ENCODE results near the gene BNIP3.

Gene BNIP3

DNA sequence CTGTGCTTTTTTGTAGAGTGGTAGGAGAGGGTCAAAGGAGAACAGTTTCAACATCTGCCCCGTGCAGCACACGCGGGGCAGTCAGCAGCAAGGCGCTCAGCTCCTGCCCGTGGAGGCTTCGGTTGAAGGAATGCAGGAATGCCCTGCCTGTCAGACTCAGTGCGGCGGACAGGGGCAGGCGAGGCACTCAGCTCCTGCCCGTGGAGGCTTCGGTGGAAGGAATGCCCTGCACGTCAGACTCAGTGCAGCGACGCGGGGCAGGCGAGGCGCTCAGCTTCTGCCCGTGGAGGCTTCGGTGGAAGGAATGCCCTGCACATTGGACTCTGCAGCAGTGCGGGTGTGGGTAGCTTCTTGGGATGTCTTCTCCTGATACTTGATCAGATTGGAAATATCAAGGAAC lies 43.9 kb downstream of the BNIP3 start:
- Histone ChIP-seq H3K36me3 (ENCODE audit: control insufficient read depth, insufficient read depth, low read length) (peaks cover 57% of the 10 kb centered on the region), H3K27ac (ENCODE audit: low read depth, low read length) (no peak overlapping the region), H3K4me1 (ENCODE audit: control insufficient read depth, insufficient read depth, low read length) (peaks cover 14% of the 10 kb centered on the region; the same call in 1 of the 2 replicates), H3K9me3 (ENCODE audit: control insufficient read depth, insufficient read depth, low read depth, low read length) (peaks cover 5% of the 10 kb centered on the region; the same call in 1 of the 2 replicates), H3K9ac (ENCODE audit: low read length) (no peak overlapping the region), H3K4me3 (ENCODE audit: low read depth, low read length) (no peak overlapping the region), H3K27me3 (ENCODE audit: control insufficient read depth, insufficient read depth, low read length) (no peaks in the 10 kb centered on the region)

DNA sequence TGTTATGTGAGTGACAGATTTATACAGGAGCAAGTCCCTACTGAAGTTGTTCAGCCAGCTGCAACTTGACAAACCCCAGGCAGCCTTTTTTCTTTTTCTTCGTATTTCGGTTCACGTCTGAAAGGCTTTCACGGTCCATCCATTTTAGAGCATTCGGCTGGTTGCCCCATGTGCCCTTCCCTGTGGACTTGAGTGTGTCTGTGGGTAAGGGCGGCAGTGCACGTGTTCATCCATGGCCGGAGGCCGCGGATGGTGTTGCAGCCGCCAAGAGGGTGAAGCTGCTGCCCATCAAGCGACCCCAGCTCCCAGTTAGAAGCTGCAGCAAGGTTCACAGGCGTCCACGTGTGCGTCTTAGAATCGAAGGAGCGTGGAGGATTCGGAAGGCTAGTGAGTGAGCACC lies 45.0 kb downstream of the BNIP3 start:
- H3K36me3 ChIP-seq (ENCODE audit: control insufficient read depth, insufficient read depth, low read length), result peaks cover 57% of the 10 kb centered on the region
- no peak overlapping the region for H3K27ac ChIP-seq (ENCODE audit: low read depth, low read length)
- peaks cover 14% of the 10 kb centered on the region; the same call in 1 of the 2 replicates for H3K4me1 ChIP-seq (ENCODE audit: control insufficient read depth, insufficient read depth, low read length)
- H3K27me3 ChIP-seq (ENCODE audit: control insufficient read depth, insufficient read depth, low read length), result no peaks in the 10 kb centered on the region
- H3K9me3 ChIP-seq (ENCODE audit: control insufficient read depth, insufficient read depth, low read depth, low read length), result peaks cover 5% of the 10 kb centered on the region; the same call in 1 of the 2 replicates
- H3K4me3 ChIP-seq (ENCODE audit: low read depth, low read length), result no peak overlapping the region
- H3K9ac ChIP-seq (ENCODE audit: low read length), result no peak overlapping the region

DNA sequence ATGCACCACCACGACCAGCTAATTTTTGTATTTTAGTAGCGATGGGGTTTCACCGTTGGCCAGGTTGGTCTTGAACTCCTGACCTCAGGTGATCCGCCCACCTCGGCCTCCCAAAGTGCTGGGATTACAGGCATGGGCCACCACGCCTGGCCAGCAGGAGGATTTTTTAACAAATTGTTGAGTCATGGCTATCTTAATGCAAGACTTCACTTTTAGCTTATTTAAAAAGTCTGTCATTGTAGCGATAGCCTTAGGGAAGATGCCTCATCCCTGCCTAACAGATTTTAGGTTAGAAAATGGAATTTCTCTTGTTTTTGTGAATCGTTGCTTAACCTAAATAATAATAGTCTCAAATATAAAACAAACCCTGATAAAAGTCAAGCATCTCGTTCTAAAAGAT lies 45.4 kb downstream of the BNIP3 start:
- H3K27me3 ChIP-seq (ENCODE audit: control insufficient read depth, insufficient read depth, low read length), result no peaks in the 10 kb centered on the region
- no peak overlapping the region for H3K27ac ChIP-seq (ENCODE audit: low read depth, low read length)
- no peak overlapping the region for H3K4me3 ChIP-seq (ENCODE audit: low read depth, low read length)
- H3K4me1 ChIP-seq (ENCODE audit: control insufficient read depth, insufficient read depth, low read length), result peaks cover 18% of the 10 kb centered on the region; the same call in 1 of the 2 replicates
- no peak overlapping the region for H3K9ac ChIP-seq (ENCODE audit: low read length)
- peaks cover 5% of the 10 kb centered on the region; the same call in 1 of the 2 replicates for H3K9me3 ChIP-seq (ENCODE audit: control insufficient read depth, insufficient read depth, low read depth, low read length)
- peaks cover 52% of the 10 kb centered on the region for H3K36me3 ChIP-seq (ENCODE audit: control insufficient read depth, insufficient read depth, low read length)

DNA sequence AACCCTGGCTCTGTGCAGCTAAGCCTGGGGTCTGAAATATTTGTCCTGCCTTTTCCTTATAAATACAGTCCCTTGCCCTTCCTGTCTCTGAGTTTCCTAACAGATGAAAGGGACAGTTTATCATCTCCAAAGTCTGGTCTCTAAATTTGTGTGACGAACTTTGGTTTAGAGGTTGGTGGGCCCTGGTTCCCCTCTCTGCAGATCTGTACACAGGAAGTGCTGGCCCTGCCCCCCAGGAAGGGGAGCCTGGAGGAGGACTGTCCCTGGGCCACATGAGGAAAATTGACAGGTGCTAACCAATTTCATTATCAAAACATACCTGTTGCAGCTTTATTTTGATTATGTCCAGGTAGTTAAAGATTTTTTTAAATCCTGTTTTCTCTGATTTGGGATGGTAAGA lies 46.5 kb downstream of the BNIP3 start:
- H3K4me1 ChIP-seq (ENCODE audit: control insufficient read depth, insufficient read depth, low read length), result peaks cover 28% of the 10 kb centered on the region
- peaks cover 5% of the 10 kb centered on the region; the same call in 1 of the 2 replicates for H3K9me3 ChIP-seq (ENCODE audit: control insufficient read depth, insufficient read depth, low read depth, low read length)
- H3K4me3 ChIP-seq (ENCODE audit: low read depth, low read length), result no peak overlapping the region
- no peak overlapping the region for H3K27ac ChIP-seq (ENCODE audit: low read depth, low read length)
- H3K9ac ChIP-seq (ENCODE audit: low read length), result no peak overlapping the region
- H3K36me3 ChIP-seq (ENCODE audit: control insufficient read depth, insufficient read depth, low read length), result peaks cover 42% of the 10 kb centered on the region
- no peaks in the 10 kb centered on the region for H3K27me3 ChIP-seq (ENCODE audit: control insufficient read depth, insufficient read depth, low read length)

DNA sequence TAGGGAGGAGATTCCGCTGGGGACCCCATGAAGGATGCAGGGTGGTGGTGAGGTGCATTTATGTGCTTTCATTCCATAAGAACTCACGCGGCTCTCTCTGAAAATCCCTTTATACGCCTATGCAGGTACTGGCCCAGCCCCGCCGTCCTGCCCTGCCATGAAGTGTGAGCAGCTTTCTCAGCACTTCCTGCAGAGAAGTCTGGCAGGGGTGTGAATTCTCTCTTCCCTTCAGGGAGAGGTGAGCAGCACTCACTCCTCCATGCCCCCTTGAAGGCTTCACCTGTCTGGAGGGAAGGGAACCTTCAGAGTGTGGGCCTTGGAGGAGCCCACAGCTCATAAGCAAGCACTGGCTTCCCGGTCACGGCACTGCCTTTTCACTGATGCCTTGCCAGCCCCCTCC lies 47.0 kb downstream of the BNIP3 start:
- Histone ChIP-seq H3K9ac (ENCODE audit: low read length) (no peak overlapping the region), H3K36me3 (ENCODE audit: control insufficient read depth, insufficient read depth, low read length) (peaks cover 38% of the 10 kb centered on the region)

DNA sequence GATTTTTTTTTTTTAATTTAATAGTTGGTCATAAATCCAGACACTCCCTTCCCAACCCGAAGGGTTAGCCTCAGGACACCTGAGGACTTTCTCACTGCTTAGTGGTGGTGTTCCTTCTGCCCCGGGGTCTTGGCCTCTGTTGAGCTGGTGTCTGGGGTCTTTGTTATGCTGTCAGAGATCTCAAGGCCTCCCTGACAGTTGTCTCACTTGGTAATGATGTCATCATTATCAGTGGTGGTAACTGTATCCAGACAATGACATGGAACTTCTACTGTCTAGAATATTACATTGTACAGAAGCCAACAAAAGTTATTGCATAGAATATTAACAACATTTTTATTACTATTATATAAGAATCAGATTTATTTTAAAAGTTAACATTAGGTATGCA lies 48.0 kb downstream of the BNIP3 start:
- Histone ChIP-seq H3K9me3 (ENCODE audit: control insufficient read depth, insufficient read depth, low read depth, low read length) (peaks cover 5% of the 10 kb centered on the region; the same call in 1 of the 2 replicates), H3K4me3 (ENCODE audit: low read depth, low read length) (no peak overlapping the region), H3K27ac (ENCODE audit: low read depth, low read length) (no peak overlapping the region), H3K27me3 (ENCODE audit: control insufficient read depth, insufficient read depth, low read length) (no peaks in the 10 kb centered on the region), H3K9ac (ENCODE audit: low read length) (no peak overlapping the region), H3K4me1 (ENCODE audit: control insufficient read depth, insufficient read depth, low read length) (peaks cover 44% of the 10 kb centered on the region), H3K36me3 (ENCODE audit: control insufficient read depth, insufficient read depth, low read length) (peaks cover 41% of the 10 kb centered on the region)

More for the DNA sequence above, 47.0 kb downstream of the BNIP3 start:
- no peak overlapping the region for H3K27ac ChIP-seq (ENCODE audit: low read depth, low read length)
- H3K9me3 ChIP-seq (ENCODE audit: control insufficient read depth, insufficient read depth, low read depth, low read length), result peaks cover 5% of the 10 kb centered on the region; the same call in 1 of the 2 replicates
- no peak overlapping the region for H3K4me3 ChIP-seq (ENCODE audit: low read depth, low read length)
- H3K27me3 ChIP-seq (ENCODE audit: control insufficient read depth, insufficient read depth, low read length), result no peaks in the 10 kb centered on the region
- H3K4me1 ChIP-seq (ENCODE audit: control insufficient read depth, insufficient read depth, low read length), result peaks cover 33% of the 10 kb centered on the region

DNA sequence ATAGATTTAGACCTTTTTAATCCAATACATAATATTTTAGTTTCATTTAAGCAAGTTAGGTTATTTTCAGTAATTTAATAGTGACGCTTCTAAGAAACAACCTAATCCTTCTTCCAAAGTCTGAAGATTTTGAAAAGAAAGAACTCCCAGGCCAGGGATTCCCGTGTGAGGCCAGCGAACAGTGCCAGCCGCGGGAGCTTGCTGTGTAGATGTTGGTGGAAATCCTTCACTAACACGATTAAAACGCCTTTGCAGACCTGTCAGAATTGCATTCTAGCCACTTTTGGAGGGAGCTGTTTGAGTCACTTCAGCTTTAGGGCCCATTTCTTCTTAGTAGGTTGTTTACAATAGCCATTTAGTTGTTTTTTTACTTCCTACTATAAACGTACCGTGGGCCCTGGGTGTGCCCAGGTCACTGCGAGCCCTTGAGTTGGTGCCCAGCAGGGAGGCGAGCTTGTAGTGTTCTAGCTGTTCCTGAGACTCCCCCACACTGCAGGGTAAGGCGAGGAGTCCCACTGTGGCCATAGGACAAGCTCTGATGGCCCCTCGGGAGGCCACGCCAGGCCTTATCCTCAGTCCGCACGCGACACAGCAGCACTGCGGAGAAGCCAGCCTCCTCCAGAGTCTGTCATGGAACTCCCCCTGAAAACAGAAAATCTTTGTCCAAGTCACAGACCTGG lies 48.6 kb downstream of the BNIP3 start:
- Histone ChIP-seq H3K4me3 (ENCODE audit: low read depth, low read length) (no peak overlapping the region), H3K27ac (ENCODE audit: low read depth, low read length) (no peak overlapping the region), H3K4me1 (ENCODE audit: control insufficient read depth, insufficient read depth, low read length) (peaks cover 49% of the 10 kb centered on the region), H3K9me3 (ENCODE audit: control insufficient read depth, insufficient read depth, low read depth, low read length) (peaks cover 5% of the 10 kb centered on the region; the same call in 1 of the 2 replicates), H3K36me3 (ENCODE audit: control insufficient read depth, insufficient read depth, low read length) (peaks cover 36% of the 10 kb centered on the region), H3K9ac (ENCODE audit: low read length) (no peak overlapping the region), H3K27me3 (ENCODE audit: control insufficient read depth, insufficient read depth, low read length) (no peaks in the 10 kb centered on the region)

DNA sequence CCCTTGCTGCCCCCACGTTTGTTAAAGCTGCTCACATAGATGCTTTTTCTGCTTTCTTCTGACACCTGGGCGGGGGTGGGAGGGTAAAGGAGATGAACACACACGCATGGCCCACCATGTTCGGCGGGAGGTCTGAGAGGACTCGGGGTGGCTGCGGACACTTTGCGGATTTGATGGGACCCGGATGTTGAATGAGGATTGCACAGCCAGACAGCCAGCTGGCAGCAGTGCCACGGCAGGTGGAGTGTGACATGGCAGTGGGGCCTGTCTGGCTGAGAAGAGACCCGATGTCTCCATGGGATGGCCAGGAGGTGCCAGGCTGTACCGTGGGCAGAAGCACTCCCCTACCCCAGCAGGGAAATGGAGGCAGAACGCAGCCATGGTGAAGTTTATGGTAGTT lies 49.7 kb downstream of the BNIP3 start:
- H3K9me3 ChIP-seq (ENCODE audit: control insufficient read depth, insufficient read depth, low read depth, low read length), result peaks cover 5% of the 10 kb centered on the region; the same call in 1 of the 2 replicates
- H3K4me1 ChIP-seq (ENCODE audit: control insufficient read depth, insufficient read depth, low read length), result peaks cover 59% of the 10 kb centered on the region
- no peak overlapping the region for H3K9ac ChIP-seq (ENCODE audit: low read length)
- H3K27me3 ChIP-seq (ENCODE audit: control insufficient read depth, insufficient read depth, low read length), result no peaks in the 10 kb centered on the region
- no peak overlapping the region for H3K4me3 ChIP-seq (ENCODE audit: low read depth, low read length)
- peaks cover 24% of the 10 kb centered on the region for H3K36me3 ChIP-seq (ENCODE audit: control insufficient read depth, insufficient read depth, low read length)
- H3K27ac ChIP-seq (ENCODE audit: low read depth, low read length), result no peak overlapping the region

DNA sequence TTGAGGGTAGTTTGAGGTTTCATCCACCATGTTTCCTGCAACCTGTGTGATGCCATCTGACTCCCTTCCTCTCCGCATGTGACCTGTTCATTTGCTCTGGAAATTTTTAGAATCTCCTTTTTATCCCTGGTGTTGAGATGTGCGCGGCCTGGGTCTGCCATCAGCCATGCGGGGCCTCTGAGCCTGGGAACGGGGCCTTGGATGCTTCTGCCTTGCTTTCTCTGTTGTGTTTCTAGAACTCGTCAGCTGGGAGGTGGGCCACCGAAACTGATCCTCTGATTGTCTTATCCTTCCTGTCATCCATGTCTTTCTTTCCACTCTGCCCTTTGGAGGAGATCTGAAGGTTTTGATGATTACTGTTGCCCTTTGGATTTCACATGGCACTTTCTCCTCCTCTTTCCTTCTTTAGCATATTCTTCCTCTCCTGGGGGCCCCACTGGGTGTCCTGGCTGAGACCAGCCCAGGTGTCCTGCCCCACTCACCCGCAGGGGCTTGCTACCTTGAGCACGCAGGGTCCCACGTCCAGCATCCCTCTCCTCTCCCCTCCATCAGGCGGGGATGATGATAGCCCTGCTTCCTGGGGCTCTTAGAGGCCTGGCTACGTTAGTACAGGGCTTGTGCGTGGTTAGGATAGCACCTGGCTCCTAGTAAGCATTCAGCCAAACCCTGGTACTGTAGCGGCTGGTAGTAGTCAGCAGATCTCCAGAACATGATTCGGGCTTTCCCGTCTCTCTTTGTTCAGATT lies 51.0 kb downstream of the BNIP3 start:
- Histone ChIP-seq H3K36me3 (ENCODE audit: control insufficient read depth, insufficient read depth, low read length) (peaks cover 20% of the 10 kb centered on the region), H3K4me1 (ENCODE audit: control insufficient read depth, insufficient read depth, low read length) (peaks cover 65% of the 10 kb centered on the region), H3K9ac (ENCODE audit: low read length) (no peak overlapping the region), H3K27ac (ENCODE audit: low read depth, low read length) (no peak overlapping the region), H3K9me3 (ENCODE audit: control insufficient read depth, insufficient read depth, low read depth, low read length) (peaks cover 5% of the 10 kb centered on the region; the same call in 1 of the 2 replicates), H3K4me3 (ENCODE audit: low read depth, low read length) (no peak overlapping the region), H3K27me3 (ENCODE audit: control insufficient read depth, insufficient read depth, low read length) (no peaks in the 10 kb centered on the region)

DNA sequence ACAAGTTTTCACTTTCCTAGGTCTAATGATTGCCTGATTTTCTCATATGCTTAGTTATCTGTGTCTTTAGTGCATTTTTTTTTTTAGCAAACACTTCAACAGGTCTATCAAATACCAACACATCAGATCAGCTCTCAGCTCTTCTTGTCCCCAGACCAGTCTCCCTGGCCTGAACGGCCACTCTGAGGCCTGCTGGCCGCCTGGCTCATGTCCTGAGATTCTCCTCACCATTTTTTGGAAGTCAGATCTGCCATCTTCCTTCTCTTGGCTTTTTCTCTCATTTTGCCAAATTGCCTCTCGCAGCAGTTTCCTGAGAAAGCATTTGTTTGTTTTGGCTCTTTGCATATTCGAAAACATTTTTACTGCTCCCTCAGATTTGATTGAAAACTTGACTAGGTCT lies 51.6 kb downstream of the BNIP3 start:
- no peaks in the 10 kb centered on the region for H3K27me3 ChIP-seq (ENCODE audit: control insufficient read depth, insufficient read depth, low read length)
- H3K9ac ChIP-seq (ENCODE audit: low read length), result no peak overlapping the region
- no peak overlapping the region for H3K4me3 ChIP-seq (ENCODE audit: low read depth, low read length)
- peaks cover 17% of the 10 kb centered on the region for H3K36me3 ChIP-seq (ENCODE audit: control insufficient read depth, insufficient read depth, low read length)
- H3K4me1 ChIP-seq (ENCODE audit: control insufficient read depth, insufficient read depth, low read length), result peaks cover 69% of the 10 kb centered on the region
- peaks cover 6% of the 10 kb centered on the region for H3K9me3 ChIP-seq (ENCODE audit: control insufficient read depth, insufficient read depth, low read depth, low read length)
- H3K27ac ChIP-seq (ENCODE audit: low read depth, low read length), result no peak overlapping the region
